Stimulated activated CD8-positive, alpha-beta memory T cell treated with anti-CD3 and anti-CD28 coated beads, Interleukin-12 subunit alpha, Interleukin-12 subunit beta, amount 100 ng/mL, for 1 hour (primary cell): ENCODE results near the gene OR4K5.
"Not testable (repeated sequence)": the region's sequence is repeated elsewhere in the genome, so short reads cannot be mapped to it uniquely, and the experiment has no call there.

Experiments used
- DNase-seq: peaks from one replicate; pipeline ENCODE4 v3.0.0-alpha.2; 2020; ENCODE audit warnings: low read depth

Gene OR4K5, protein sequence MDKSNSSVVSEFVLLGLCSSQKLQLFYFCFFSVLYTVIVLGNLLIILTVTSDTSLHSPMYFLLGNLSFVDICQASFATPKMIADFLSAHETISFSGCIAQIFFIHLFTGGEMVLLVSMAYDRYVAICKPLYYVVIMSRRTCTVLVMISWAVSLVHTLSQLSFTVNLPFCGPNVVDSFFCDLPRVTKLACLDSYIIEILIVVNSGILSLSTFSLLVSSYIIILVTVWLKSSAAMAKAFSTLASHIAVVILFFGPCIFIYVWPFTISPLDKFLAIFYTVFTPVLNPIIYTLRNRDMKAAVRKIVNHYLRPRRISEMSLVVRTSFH

DNA sequence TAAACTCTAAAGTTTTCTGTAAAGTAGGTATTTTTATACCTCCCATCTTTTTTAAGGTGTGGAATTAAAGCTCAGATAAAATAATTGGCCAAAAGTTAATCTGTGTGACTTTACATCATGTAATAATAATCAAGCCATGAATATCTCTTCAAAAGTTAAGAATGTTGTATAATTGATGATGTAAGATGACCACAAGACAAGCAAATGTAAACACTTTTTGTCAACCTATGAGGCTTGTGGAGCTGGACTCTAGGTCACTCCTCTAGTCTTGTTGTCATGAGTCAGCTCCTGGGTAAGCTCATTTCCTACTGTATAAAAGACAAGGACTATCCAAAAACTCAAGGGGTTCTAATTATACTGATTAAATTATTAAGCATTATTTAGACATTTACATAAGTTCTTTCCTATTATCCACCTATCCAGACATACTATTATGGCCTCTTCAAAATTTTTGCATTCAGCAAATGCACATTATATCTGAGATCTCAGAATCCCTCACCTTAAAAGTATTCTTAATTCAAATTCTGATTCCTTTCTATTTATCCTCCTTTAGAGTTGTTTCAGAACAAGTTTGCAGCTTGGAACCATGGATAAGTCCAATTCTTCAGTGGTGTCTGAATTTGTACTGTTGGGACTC is at the start of gene OR4K5:
OR4K5 (plus strand) TSS at position 587 of the 637 bp plus-strand sequence; CDS start at position 587, 0 bp downstream.
- DNase-seq, result no peak

DNA sequence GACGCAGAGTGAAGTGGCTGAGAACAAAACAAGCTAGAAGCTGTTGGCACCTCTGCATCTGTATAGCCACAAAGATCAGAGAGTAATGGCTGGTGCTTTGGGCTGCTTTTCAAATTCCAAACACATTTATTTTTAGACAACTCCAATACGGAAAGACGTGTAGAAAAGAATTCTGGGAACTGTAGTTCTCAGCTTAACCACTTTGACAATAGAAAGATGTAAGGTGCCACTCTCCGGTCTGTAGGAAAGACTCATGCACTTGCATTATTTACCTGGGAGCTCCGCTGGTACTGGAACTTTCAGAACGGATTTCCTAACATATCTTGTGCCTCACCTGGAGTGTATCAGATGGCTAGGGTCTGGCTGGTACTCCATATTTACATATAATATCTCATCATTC is 47.2 kb upstream of the OR4K5 start:
- no peak for DNase-seq

DNA sequence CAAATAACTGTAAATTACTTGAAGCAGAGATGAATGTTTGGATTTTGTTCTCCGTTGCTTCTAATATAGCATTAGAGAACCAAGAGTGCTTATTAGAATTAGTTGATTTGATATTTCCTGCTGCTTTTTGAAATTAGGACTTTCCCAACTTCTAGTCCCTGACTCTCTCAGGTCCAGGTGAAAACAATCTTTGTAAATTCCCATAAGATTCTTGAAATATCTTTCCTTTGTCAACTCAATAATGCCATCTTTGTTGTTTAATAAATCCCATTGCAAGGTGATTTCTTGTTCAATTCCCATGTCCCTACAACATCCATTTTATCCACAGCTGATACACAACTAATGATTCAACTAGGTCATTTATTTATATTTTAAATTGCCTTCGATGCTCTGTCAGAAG is 45.6 kb upstream of the OR4K5 start, which contains the start of gene OR4K2:
OR4K2 (plus strand) TSS at position 301 of the 400 bp plus-strand sequence. CDS start 1,126 bp downstream, outside the sequence.
- no peak for DNase-seq

DNA sequence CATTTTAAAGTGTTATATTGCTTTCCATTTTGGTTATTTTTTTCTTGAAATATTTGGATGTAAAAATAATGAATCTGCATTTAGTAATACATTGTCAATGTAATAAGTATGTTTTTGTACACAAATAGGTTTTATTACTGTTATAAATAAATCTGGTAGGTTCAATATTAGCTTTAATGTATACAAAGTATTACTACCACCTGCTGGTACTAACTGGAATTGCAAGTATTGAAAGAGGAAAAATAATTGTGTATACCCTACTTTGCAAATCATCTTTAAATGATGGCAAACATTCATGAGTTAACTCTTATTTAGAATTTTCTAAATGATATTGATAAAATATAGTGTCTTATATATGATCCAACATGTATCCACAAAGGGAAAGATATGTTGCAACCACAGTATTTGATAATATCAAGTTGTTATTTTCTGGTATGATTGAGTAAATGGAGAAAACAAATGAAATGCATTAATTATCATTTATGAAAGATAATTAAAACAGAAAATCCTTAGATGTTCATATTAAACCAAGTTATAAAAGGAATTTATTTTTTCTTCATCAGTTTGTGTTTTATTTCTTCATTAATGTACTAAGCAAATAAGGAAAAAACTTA is 42.3 kb upstream of the OR4K5 start:
- no peak for DNase-seq

DNA sequence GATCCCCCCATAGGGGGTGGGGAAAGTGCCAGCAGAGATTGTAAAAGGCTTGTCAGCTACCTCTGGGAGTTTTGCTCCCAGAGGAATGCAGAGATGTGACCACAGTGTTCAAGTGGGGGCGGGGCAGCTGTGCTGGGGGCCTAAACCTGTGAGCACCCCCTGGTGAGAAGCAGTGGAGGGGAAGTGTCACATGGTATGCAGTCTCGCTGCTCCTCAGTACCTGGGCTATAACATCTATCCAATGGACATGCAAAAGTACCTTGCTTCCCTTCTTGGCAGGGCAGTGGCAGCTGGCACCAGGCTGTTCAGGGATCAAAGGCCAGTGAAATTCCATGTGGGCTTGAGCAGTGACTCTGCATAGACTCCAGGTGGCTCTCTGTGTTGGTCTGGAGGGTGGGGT is 25.1 kb upstream of the OR4K5 start:
- DNase-seq, result no peak

DNA sequence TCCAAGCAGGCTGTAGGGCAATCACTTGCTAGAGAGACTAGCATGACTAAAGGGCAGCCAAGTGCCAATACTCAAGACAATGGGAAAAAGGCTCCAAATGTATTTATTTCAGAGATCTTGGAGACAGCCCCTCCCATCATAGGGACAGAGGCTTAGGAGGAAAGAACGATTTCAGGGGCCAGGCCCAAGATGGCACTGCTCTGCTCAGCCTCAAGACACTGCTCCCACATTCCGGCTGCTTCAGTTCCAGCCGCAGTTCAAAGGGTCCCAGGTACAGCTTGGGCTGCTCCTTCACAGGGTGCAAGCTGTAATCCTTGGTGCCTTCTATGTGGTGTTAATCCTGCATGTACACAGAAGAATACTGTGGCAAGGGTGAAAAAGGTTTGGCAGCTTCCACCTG is 19.4 kb upstream of the OR4K5 start:
- DNase-seq, result no peak

DNA sequence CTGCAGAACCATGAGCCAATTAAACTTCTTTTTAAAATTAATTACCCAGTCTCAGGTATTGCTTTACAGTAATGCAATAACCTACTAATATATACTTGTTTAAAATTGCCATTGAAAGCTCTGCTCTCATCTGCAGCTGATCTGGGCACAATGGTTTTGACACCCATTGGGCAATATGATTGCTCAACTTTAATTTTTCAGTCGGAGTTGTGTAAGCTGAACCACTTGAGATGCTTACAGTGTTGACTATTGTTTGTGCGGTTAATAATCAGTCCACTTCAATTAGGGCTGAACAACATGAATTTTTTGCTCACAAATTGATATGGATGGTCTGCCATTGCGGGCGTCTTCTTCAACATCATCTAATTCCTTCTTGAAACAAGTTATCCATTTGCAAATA is 18.0 kb upstream of the OR4K5 start:
- DNase-seq, result no peak

DNA sequence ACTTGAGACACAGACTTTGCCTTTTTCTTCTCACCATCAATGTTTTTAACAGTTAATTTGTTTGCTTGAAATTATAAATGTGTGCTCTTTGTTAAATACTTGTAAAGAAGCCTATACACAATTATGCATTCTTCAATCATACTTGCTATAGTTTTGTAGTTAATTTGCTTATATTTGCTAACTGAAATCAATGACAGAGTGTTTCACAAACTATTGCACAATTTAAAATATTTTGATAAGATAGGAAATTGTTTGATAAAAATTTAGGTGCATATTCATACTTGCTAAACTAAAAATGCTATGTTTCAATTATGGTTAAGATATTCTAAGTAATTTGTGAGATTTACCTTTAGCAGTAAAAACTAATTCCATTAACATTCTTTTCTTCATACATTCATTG is 13.7 kb upstream of the OR4K5 start:
- DNase-seq, result no peak

DNA sequence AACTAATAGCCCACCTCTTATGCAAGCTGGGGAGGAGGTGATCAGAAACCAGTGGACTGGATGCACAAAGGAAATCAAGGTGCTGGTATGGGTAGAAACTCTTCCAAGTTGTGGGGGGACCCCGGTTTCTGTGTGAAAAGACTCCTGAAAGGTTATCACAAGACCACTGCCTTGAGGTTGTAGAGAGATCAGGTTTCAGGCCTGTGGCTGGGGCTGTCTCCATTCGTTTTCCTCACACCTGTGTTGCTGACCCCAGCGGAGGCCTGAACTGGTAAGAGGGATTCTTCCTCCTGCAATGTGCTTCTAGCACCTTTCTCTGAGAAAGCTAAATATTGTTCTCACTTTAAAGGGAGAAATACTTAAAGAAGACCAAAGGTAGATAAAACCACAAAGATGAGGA is 9.3 kb upstream of the OR4K5 start:
- no peak for DNase-seq

DNA sequence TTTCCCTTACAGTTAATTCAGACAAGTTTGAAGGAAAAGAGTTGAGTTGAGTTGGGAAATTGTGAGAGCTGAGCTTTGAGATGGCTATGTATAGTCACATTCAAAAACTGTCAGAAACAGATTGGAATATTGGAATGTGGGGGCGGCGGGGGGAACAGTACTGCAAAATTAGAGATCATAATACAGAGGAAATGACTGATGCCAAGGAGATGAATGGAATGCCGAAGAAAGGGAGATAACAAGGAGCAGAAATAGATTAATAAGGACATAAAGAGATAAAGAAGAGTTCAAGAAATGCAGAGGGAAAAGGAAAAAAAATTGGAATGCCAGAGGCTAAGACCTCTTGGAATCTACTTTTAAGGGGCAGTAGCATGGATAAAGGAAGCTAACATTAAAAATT is 3.2 kb upstream of the OR4K5 start:
- DNase-seq, result no peak

DNA sequence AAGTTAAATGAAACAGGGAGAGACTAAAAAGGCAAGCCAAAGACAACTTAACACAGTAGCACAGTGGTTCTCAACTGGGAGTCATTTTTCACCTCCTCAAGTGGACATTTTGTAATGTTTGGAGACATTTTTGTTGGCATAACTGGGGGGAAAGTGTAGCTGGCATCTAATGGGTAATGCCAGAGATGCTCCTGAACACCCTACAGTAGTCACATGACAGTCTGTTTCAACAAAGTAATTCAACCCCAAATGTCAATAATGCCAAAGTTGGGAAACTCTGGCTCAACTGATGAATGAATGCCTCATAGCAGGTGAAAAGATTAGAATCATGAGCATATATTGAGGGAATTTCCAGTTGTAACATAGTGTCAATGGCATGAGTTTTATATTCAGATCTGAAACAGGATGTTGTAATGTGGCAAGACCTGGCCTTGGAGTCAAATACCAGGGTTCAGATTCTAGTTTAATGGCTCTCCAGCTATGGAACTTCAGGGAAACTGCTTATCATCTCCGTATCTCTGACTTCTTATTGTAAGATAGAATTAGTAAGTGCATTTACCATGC is 2.4 kb upstream of the OR4K5 start:
- DNase-seq, result no peak

DNA sequence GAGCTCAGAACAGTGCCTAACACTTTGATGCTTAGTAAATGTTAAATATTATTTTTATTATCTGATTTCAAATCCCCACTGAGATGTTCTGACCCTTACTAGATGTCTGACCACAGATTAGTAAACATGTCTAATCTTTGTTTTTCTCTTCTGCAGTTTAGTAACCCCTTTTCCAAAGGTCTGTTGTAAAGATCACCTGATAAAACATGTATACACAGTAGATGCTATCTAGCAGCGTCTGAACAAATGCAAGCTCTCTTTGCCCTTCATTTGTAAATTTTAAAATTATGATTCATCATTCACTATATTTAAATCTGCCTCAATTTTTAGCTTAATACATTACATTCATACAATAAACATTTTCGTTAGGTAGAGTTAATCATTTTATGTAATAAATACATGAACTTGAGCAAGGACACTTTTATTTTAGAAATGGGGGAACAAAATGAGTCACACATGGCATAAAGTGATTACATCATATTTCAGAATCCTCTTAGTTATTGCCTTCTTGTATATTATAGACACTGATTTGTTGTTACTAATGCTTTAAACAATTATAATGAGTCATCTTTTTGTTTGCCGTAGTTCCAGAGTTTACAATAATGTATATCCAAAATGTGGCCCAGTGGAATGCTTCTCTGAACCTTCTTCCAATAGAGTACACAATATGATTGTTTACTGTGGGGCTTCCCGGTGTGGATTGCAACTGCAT is 1.7 kb upstream of the OR4K5 start:
- DNase-seq, result no peak

DNA sequence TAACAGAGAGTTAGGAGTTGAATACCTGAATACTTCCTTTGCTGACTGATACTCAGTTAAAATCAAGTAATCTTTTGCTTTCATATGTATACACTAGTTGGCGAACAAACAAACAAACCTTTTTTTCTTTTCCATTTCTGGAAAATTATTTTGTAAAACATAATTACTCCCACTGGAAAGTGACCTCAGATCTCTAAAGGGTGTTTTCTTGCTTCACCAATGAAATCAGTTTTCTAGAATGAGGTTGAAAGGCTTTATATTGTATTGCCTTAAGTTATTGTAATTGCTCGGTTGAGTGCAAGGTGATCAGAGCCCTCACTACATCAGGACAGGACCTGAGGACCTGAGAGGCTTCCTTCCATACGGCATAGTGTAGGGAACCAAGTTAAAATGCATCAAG is 10.2 kb downstream of the OR4K5 start, which contains the start of gene OR4K1:
OR4K1 (plus strand) TSS at position 301 of the 400 bp plus-strand sequence. CDS start 4,750 bp downstream, outside the sequence.
- DNase-seq, result no peak

DNA sequence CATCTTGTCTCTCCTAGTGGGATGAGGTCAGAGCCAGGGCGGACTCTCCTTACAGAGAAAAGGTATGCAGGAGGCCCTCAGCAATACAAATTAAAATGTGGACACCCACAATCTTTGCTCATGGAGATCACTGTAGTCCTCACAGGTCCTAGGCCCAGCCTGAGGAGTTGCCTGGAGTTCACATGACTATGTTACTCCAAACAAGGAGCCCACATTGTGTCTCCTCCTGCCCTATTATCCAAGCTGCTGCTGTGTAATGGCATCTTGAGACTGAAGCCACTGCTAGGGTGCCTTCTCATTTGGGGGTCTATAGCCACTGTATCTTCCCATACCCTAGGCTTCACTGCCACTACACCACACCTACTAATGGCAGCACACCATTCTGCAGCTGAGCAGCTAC is 21.3 kb downstream of the OR4K5 start:
- DNase-seq, result no peak

DNA sequence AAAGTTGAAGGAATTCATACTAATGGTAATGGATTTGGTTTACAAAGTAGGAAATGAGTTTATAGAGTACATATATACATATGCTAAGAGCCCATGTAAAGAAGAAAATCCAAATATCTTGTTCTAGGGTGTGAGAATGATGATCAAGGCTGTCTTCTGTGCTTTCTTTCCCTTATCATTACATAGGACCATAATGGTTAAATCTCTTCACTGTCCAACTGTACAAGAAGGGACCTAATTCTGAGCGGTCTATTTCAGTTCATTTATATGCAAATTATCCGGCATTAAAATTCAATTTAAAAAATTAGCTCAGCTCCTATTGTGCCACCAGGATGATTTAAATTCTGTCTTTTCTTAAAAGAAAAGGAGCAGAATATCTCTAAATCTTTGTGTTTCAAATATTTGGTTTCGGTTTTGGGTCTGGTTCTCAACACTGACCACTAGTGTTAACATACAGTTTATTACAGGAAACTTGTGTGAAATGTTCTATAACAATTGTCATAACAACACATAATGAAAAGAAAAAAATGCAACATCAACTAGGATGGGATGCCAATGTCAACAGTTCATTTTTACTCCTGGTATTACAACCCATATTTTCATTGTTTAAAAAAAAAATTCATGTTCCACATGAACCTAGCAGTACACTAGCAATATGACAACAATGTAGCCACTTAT is 27.1 kb downstream of the OR4K5 start:
- no peak for DNase-seq

DNA sequence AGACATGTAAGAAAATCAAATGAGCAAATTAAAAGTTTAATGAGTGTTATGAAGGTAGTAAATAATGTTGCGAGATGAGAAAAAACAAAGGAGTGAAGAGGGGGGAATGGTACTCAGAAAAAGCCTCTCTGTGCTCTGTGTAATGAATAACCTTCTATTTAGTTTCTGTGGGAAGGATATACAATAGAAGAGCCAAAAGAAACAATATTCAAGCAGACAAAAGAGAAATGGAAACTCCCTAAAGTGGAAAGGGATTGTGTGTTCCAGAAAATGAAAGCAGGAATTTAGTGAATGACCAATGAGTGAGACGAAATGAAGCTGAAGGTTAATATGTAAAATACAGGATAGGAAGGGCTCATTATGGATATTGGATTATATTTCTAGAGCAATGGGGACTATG is 28.8 kb downstream of the OR4K5 start:
- no peak for DNase-seq

DNA sequence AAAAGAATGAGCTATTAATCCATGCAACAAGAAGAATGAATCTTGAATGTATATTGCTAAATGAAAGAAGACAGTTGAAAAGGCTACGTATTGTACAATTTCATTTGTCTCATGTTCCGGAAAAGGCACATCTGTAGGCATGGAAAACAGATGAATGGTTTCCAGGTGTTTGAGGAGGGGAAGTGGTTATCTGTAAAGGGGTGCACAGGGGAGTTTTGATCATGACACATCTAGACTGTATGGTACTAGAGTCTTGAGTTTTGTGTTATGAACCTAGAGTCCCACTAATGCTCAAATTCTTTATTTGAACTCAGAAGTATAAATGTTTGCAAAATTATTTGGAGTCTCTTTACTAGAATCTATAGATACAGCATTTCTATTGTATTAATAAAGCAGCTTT is 49.3 kb downstream of the OR4K5 start:
- not testable (repeated sequence) for DNase-seq
